HG03039 (cell line): ENCODE measurements around the gene CRYGA.
"Not testable (repeated sequence)": the region's sequence is repeated elsewhere in the genome, so short reads cannot be mapped to it uniquely, and the experiment has no call there.

Experiments
- ATAC-seq: cut with Tn5 transposase; IDR thresholded peaks from one replicate; pipeline ENCODE4 v1.9.1; 2021; ENCODE audit warnings: mild to moderate bottlenecking, moderate library complexity; ENCODE audit not compliant: unreplicated experiment

Gene CRYGA

GRCh38 chr2:208127090-208127489, 36.3 kb downstream of the CRYGA start:
- ATAC-seq = no peak

- ATAC-seq = no peak
These were observed 38.1 kb downstream of the CRYGA start for GRCh38 chr2:208125251-208125650.

DNA sequence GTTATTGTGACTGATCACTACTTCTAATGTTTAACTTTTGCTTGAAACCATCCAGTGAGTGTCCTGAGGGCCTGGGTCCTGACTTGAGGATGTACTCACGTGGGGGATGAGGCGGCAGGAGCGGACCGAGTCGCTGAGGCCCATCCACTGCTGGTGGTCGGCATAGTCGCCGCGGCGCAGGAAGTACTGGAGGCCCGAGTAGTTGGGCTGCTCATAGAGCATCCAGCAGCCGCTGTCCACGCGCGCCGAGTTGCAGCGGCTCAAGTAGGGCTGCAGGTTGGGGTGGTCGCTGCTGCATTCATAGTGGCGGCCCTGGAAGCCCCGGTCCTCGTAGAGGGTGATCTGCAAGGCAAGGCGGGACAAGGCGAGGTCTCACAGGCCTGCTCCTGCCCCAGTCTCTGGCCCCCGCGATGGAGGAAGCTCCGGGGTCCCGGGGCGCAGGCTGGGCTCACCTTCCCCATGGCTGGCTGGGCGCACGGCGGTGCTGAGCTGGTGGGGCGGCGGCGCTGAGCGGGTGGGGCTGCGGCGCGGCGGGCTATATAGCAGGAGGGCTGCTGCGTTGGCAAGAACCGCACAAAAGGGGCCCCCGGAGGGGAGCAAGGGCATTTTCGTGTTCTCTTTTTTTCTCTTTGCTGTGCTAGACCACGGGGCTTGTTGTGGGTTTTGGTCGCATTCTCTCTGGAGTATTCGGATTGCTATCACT, 39.2 kb downstream of the CRYGA start, which contains the start of gene CRYGD:
CRYGD (minus strand) TSS at position 512 of the 703 bp plus-strand sequence; CDS start at position 461, 51 bp downstream.
- ATAC-seq = not testable (repeated sequence)

GRCh38 chr2:208122248-208122647, 41.1 kb downstream of the CRYGA start:
- ATAC-seq = no peak

DNA sequence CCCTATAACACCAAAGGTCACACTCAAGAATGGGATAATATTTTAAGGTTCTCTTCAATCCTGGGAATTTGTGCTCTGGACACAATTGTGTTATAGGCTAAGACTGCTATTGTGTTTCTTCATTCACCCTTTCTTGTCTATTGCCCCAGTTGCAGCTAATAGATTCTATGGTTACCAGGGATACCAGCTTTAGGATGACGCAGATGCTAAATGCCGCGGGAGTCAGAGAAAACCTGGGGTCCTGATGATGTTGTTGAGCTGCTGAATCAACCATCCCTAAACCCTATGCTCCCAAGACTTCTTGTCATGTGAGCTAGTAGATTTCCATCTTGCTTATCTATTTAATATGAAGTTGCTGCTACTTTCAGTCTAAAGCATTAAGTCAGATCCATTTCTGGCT, 44.5 kb downstream of the CRYGA start:
- no peak for ATAC-seq

- not testable (repeated sequence) for ATAC-seq
These were observed 46.0 kb downstream of the CRYGA start for GRCh38 chr2:208117390-208117789.

GRCh38 chr2:208112969-208113368, 50.4 kb downstream of the CRYGA start:
- ATAC-seq = no peak

DNA sequence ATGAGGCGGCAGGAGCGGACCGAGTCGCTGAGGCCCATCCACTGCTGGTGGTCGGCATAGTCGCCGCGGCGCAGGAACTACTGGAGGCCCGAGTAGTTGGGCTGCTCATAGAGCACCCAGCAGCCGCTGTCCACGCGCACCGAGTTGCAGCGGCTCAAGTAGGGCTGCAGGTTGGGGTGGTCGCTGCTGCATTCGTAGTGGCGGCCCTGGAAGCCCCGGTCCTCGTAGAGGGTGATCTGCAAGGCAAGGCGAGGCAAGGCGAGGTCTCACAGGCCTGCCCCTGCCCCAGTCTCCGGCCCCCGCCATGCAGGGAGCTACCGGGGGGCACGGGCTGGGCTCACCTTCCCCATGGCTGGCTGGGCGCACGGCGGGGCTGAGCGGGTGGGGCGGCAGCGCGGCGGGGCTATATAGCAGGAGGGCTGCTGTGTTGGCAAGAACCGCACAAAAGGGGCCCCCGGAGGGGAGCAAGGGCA, 51.1 kb downstream of the CRYGA start:
- not testable (repeated sequence) for ATAC-seq
